GM21717 (cell line): Measurements from ENCODE around the gene CRYGD.
"Not testable (repeated sequence)": the region's sequence is repeated elsewhere in the genome, so short reads cannot be mapped to it uniquely, and the experiment has no call there.

ENCODE experiments used
- ATAC-seq: cut with Tn5 transposase; IDR thresholded peaks from one replicate; pipeline ENCODE4 v1.9.1; 2021; ENCODE audit warnings: mild to moderate bottlenecking, moderate library complexity; ENCODE audit not compliant: unreplicated experiment

CRYGD gene

DNA sequence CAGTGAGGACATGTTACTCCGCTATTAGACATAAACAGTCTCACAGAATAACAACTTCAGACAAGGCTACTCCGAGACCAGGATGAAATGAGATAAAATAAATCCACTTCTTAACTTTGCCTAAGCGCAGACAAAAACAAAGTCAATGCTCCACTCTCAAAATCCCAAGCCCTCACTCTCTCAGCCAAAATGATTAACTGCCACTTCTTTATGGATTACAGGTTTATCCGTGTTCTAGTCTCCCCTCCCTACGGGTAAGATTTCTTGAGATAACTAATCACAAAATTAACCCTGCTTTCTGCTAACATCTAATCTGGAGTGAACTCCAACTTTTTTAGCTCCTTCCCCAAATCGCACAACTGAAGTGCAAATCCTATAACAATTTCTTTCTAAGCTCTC is 6.4 kb upstream of the CRYGD start:
- ATAC-seq = no peak

DNA sequence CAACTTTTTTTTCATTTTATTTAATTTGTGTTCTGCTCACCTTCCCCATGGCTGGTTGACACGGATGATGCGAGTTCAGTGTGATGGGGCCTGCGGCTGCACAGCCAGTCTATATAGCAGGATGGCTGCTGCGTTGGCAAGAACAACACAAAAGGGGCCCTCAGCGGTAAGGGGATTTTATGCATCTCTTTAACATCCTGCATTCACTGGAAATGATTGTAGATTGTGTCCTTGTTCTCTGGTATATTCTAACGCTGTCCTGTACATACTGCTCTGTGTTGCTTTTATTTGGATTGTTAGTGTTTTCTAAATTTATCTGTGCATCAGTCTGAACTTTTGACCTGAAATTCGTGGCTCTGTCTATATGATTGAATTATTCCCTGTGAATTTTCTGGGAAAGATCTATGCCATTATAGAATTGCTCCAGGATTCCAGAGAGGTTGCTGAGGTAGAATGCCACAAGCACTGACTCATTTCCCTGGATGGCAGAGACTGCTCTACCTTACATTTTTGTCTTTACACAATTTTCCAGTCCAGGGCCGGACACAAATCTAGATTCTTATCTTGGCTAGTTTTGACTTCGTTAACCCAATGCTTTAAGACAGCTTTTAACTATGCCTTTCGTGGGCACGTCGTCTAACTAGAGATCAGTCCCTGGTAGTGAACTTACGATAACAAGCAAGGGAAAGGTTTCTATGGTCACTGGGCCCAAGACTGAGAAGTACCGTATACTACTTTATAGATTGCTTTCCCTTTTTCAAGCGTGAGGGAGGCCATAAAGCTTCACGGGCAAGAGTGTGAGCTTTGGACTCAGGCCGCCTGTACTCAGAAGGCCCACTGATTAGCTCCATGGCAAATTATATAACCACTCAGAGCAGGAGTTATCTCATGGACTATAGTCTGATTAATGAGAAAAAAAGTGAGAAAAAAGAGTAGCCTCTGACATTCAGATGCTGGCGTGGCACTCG is 5.7 kb upstream of the CRYGD start, which contains the start of gene CRYGC:
CRYGC (minus strand) TSS at position 85 of the 968 bp plus-strand sequence; CDS start at position 49, 36 bp downstream.
- no peak for ATAC-seq

DNA sequence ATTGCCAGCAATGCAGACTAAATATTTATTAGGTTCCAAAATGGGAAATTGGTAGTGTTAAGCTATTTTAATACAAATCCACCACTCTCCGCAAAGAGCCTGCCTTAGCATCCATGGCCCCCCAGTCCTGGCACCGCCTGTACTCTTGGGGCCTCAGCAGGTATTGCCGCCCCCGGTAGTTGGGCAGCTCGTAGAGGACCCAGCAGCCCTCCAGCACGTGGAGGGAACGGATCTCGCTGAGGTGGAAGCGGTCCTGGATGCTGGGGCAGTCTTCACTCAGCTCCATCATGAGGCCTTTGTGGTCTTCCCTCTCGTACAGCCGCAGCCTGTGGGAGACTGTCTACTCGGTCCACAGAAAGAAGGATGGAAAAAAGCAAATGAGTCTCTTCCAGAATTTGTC is 3.8 kb upstream of the CRYGD start:
- ATAC-seq = no peak

DNA sequence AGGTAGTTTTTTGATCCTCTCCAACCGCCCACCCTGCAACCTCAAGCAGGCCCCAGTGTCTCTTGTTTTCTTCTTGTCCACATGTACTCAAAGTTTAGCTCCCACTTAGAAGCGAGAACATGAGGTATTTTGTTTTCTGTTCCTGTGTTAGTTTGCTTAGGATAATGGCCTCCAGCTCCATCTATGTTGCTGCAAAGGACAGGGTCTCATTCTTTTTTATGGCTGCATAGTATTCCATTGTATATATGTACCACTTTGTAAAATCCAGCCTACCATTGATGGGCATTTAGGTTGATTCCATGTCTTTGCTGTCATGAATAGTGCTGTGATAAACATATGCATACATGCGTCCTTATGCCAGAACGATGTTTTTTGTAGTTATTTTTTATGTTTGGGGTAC is 2.8 kb upstream of the CRYGD start:
- ATAC-seq = no peak

DNA sequence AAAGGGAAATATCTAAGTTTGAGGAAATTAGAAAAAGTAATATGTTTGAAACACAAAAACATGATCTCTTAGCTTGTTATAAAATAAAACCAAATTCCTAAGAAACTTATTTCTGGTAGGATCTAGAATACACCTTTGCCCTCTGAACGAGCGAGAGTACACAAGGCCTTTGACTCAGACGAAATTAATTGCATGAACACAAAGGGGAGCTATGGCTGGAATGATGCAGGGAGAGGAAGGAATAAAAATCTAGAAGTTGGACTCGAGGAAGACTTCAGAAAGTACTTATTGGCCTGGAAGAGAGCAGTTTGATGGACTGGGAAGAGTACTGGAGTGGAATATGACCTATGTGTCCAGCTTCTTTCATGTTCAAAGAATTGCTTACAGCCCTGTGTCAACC is 927 bp upstream of the CRYGD start:
- no peak for ATAC-seq

DNA sequence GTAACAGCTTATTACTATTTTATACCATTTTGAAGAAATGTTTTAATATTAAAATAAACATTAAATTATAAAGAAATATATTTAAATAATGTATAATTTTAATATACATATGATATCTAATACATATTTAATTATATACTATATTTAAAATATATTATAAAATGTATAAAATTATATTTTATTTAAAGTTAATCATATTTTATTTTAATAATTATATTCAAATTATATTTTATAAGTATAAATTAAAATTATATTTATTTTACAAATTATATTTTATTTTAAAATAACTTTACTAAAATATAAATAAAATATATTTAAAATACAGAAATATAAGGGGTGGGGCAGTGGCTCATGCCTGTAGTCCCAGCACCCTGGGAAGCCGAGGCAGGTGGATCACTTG is 2.1 kb downstream of the CRYGD start:
- ATAC-seq = no peak

DNA sequence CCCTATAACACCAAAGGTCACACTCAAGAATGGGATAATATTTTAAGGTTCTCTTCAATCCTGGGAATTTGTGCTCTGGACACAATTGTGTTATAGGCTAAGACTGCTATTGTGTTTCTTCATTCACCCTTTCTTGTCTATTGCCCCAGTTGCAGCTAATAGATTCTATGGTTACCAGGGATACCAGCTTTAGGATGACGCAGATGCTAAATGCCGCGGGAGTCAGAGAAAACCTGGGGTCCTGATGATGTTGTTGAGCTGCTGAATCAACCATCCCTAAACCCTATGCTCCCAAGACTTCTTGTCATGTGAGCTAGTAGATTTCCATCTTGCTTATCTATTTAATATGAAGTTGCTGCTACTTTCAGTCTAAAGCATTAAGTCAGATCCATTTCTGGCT is 5.4 kb downstream of the CRYGD start:
- no peak for ATAC-seq

DNA sequence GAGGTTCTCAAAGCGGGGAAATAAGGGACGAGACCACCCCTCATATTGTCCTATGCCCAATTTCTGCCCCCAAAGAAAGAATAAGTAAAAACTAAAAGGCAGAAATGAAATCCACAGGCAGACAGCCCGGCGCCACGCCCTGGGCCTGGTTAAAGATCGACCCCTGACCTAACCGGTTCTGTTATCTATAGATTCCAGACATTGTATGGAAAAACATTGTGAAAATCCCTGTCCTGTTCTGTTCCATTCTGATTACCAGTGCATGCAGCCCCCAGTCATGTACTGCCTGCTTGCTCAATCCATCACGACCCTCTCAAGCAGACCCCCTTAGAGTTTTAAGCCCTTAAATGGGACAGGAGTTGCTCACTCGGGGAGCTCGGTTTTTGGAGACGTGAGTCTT is 6.9 kb downstream of the CRYGD start:
- ATAC-seq = not testable (repeated sequence)

DNA sequence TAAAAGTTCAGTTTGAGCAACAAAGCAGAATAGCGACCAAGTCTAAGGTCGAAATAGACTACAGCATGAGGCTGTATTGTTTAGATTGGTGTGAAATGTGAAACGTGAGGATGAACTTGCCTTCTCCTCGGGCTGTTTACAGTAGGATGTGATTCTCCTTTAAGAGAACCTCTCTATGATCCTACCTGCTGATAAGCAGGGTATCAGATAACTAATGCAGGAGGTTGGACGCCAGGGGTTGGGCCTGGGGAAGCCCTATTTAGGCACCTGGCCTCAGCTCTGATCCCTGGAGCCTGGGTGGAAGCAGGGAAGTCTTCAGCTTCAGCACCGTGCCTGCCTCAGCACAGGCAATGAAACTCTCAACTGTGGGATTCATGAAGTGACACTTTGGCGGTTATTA is 11.4 kb downstream of the CRYGD start:
- ATAC-seq = no peak

DNA sequence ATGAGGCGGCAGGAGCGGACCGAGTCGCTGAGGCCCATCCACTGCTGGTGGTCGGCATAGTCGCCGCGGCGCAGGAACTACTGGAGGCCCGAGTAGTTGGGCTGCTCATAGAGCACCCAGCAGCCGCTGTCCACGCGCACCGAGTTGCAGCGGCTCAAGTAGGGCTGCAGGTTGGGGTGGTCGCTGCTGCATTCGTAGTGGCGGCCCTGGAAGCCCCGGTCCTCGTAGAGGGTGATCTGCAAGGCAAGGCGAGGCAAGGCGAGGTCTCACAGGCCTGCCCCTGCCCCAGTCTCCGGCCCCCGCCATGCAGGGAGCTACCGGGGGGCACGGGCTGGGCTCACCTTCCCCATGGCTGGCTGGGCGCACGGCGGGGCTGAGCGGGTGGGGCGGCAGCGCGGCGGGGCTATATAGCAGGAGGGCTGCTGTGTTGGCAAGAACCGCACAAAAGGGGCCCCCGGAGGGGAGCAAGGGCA is 12.0 kb downstream of the CRYGD start:
- not testable (repeated sequence) for ATAC-seq

DNA sequence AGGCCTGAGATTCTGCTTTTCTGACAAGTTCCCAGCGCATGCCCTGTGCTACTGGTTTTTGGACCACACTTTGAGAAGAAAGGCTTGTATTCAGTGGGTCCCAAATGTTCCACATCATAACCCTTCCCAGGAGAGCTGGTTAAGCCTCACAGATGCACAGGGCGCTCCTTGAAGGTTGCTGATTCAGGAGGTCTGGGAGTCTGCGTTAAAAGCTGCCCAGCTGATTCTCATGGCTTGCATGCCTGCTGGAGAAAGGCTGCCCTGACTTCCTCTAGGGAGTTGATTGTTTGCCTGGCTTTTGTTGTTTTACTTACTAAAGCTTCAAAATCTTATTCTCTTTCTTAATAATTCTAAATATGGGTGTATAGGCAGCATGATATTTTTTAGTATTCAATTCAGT is 20.7 kb downstream of the CRYGD start:
- no peak for ATAC-seq

DNA sequence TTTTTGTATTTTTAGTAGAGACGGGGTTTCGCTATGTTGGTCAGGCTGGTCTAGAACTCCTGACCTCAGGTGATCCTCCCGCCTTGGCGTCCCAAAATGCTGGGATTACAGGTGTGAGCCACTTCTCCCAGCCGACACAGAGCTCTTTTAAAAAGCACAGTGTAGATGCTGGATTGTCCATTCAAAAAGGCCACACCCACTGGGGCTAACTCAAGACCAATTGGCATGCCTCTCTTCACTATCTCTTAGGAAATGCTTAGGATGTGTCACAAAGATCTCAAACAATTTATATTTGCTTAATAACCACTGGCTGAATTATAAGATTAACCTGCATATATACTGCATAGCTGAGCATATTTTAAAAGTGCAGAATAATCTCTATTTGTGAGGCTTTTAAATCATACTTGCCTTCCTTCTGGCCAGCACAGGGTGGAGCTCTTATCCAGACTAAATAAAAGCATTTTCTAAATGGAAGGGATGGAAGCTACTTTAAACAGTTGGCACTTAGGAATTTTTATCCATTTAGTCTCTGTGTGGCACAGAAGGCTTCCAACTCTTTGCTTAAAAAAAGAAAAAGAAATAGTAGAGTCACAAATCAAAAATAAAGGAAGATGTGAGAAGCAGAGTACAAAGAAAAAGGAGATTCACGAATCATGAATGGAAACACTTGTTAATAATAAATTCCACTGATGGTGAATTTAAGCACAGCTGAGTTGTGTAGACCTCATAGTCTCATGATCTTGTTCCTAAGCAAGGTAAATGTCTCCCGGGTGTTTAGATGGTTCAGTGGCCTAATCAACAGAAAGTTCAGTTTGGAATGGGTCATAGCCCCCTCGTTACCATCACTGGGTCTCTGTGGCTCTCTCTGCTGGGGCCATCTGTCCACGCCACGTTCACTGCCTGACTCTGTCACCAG is 22.4 kb downstream of the CRYGD start:
- no peak for ATAC-seq

DNA sequence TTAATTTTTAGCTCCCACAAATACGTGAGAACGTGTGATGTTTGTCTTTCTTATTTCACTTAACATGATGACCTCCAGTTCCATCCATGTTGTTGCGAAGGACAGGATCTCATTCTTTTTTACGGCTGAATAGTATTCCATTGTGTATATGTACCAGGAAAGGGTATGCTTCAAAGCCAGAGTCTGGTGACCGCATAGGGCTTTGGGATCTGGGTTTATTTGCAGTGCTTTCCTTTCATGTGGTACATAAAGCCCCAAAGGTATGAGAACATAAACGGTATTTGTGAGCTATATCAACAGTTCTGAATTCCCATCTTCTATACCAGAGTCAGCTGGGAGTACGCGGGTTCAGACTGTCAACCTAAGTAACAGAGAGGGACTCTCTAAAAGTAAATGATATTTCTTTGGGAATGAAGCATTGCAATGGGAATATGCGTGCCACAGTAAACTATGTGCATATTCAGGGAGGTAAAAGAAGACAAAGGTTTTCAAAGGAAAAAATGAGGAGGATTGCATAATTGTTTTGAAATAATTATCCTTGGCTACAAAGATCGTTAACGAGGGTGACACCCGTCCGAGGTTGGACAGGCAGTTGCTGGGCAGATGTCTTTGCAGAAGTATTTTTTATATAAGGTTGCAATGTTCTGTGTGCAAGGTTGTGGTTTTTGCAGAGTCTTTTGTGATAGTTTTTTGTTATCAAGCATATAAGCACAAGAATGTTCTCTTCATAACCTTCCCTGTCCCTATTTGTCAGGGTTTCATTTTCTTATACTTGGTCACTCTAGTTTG is 24.4 kb downstream of the CRYGD start:
- no peak for ATAC-seq

DNA sequence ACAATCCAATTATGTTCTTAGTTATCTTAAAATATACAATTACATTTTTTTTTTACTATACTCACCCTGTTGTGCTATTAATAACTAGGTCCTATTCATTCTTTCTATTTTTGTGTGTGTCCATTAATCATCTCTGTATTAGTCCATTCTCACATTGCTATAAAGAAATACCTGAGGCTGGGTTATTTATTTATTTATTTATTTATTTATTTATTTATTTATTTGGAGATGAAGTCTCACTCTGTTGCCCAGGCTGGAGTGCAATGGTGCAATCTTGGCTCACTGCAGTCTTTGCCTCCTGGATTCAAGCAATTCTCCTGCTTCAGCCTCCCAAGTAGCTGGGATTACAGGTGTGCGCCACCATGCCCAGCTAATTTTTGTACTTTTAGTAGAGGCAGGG is 25.6 kb downstream of the CRYGD start:
- not testable (repeated sequence) for ATAC-seq

DNA sequence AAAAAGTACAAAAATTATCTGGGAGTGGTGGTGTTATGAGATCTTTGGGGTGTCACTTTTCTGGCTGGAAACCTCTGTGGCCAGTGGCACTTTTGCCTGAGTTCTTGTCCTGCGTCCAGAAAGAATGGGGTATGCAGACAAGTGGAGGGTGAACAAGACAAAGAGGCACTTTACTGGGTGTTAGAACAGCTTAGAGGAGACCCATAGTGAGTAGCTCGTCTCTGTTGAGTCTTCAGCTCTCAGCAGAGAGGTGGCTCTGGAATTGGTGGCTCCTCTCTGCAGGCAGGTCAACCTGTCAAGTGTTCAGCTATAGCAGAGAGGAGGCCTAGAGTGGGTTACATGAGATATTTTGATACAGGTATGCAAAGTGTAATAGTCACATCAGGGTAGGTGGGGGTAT is 26.1 kb downstream of the CRYGD start:
- no peak for ATAC-seq

DNA sequence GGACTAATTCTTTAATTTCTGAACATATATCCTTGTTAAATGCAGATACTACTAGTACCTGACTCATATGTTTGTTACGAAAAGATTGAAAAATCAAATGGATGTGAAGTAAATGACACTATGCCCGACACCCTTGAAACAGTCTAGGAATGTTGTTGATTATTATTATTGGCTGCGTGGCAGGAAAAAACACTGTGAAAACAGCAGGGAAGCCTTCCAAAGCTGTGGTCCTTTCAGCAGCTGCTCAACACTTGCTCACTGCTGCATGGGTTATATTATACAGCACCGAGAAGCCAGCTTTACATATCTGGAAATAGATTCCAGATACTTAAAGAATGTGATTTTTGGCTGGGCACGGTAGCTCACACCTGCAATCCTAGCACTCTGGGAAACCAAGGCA is 26.5 kb downstream of the CRYGD start:
- no peak for ATAC-seq

DNA sequence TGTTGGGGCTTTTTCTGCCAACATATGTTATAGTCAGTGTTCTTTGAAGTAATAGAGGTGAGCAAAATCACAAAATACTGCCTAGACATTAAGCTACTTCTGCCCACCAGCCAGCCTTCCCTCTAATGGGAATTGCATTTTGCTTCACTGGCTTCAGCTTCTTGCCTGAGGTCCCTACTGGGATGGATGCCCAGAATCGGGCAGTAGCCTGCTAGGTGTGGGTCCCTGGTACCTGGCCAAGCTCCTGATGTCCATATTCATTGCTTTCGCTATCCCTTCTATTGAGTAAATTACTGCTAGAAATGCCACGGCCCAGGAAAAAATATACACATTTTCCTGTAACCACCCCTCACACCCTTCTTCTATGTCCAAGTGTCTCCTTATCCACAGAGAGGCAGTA is 27.0 kb downstream of the CRYGD start:
- no peak for ATAC-seq

DNA sequence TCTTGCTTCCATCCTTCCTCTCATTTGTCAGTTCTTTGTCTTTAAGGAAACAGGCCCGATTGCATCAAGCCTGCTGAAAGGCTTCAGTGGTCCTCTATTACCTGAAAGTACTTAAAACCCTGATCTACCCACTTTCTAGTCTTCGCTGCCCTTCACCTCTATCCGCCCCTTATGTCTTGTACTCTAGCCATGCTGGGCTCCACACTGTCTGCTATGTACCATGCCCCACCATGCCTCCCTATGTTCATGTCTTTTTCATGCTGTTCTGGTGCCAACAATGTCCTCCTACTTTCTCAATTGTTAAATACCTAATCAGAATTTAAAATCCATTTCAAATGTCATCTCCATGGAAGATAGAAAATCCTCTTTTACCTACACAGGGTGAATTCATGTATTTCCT is 28.2 kb downstream of the CRYGD start:
- ATAC-seq = no peak

DNA sequence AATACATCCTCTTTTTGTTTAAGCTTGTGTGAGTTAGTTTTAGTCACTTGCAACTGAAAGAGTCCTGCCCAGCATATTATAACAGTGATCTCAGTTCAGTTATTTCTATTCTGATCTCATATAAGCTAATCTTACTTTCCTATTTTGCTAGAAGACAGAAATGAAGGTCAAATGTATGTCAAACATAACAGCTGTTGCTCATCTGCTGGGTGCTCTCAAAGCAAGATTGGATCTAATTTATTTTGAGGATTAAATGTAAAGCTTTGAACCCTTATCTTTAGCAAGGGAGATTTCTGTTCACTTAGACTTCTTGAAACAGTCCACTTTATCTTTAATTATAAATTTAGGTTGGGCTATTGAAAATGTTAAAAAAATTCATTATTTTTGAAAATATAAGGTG is 31.2 kb downstream of the CRYGD start:
- no peak for ATAC-seq

DNA sequence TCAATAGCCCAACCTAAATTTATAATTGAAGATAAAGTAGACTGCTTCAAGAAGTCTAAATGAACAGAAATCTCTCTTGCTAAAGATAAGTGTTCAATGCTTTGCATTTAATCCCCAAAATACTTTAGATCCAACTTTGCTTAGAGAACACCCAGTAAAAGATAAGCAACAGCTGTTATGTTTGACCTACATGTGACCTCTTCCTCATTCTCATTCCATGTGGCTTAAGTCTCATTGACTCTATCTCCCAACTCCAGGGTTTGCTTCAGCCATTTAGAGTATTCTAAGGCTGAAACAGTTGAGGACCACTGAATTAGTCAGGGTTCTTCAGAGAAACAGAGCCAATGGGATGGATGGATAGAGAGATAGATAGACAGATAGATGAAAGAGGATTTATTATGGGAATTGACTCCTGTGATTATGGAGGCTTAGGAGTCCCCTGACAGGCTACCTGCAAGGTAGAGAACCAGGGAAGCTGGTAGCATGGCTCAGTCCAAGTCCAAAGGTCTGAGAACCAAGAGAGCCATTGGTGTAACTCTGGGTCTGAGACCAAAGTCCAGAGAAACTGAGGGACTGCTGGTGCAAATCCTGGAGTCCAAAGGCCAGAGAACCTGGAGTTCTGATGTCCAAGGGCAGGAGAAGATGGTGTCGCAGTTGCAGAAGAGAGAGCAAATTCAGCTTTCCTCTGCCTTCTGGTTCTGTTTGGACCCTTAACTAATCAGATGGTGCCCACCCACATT is 32.1 kb downstream of the CRYGD start:
- ATAC-seq = no peak
